ACC112 (cell line): ENCODE data around the gene TIMM8B.

Experiments
- H2AFZ ChIP-seq: fragments of 200-600 bp; sonication (generic); one replicate; pipeline ENCODE4 v1.6.0; 2017; ENCODE audit warnings: antibody characterized with exemption, low read length; ENCODE audit not compliant: unreplicated experiment
- H3K27ac ChIP-seq: fragments of 200-600 bp; sonication (generic); 2 replicates; pipeline ENCODE4 v1.5.1; 2014; ENCODE audit warnings: low read depth, mild to moderate bottlenecking, antibody characterized with exemption, low read length, moderate library complexity
- H3K27me3 ChIP-seq: fragments of 200-600 bp; sonication (generic); 2 replicates; pipeline ENCODE4 v1.6.1; 2014; ENCODE audit warnings: mild to moderate bottlenecking, antibody characterized with exemption, low read length, moderate library complexity, mixed read lengths; ENCODE audit not compliant: insufficient read depth
- H3K36me3 ChIP-seq: fragments of 200-600 bp; sonication (generic); 2 replicates; pipeline ENCODE4 v1.6.1; 2016; ENCODE audit warnings: mild to moderate bottlenecking, antibody characterized with exemption, low read length, moderate library complexity, mixed read lengths; ENCODE audit not compliant: insufficient read depth
- H3K4me1 ChIP-seq: fragments of 200-600 bp; sonication (generic); one replicate; pipeline ENCODE4 v1.6.1; 2016; ENCODE audit warnings: low read length, mixed read lengths; ENCODE audit not compliant: insufficient read depth, unreplicated experiment, control insufficient read depth
- H3K4me3 ChIP-seq: fragments of 200-600 bp; sonication (generic); 2 replicates; pipeline ENCODE4 v1.5.1; 2014; ENCODE audit warnings: mild to moderate bottlenecking, low read depth, low read length
- H3K79me2 ChIP-seq: fragments of 200-600 bp; sonication (generic); one replicate; pipeline ENCODE4 v1.6.0; 2016; ENCODE audit warnings: low read length; ENCODE audit not compliant: control insufficient read depth, unreplicated experiment, insufficient read depth

Gene TIMM8B, protein sequence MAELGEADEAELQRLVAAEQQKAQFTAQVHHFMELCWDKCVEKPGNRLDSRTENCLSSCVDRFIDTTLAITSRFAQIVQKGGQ

GRCh38 chr11:112086422-112087191 is at the start of gene TIMM8B, which contains the start of gene SDHD:
TSS of gene TIMM8B (minus strand) at chr11:112086756. CDS start at chr11:112086723, 33 bp downstream.
TSS of gene SDHD (plus strand) at chr11:112086873. CDS start at chr11:112086908, 35 bp downstream.
- Histone ChIP-seq H3K36me3 (peaks cover 38% of the 10 kb centered on the region), H3K27ac (peak within 1 kb of the TSS; percentile 47; the same call in 1 of the 2 replicates), H2AFZ (peak within 1 kb of the TSS; percentile 87), H3K27me3 (no peaks in the 10 kb centered on the region), H3K79me2 (peaks cover 55% of the 10 kb centered on the region), H3K4me1 (peaks cover 23% of the 10 kb centered on the region), H3K4me3 (peak within 1 kb of the TSS; percentile 98)

- Histone ChIP-seq H3K4me1 (no peaks in the 10 kb centered on the region), H3K4me3 (no peak overlapping the region), H3K27me3 (no peaks in the 10 kb centered on the region), H3K79me2 (no peaks in the 10 kb centered on the region), H3K27ac (no peak overlapping the region), H3K36me3 (no peaks in the 10 kb centered on the region), H2AFZ (no peak overlapping the region)
Measured at GRCh38 chr11:112134473-112134872, 47.9 kb upstream of the TIMM8B start.

DNA sequence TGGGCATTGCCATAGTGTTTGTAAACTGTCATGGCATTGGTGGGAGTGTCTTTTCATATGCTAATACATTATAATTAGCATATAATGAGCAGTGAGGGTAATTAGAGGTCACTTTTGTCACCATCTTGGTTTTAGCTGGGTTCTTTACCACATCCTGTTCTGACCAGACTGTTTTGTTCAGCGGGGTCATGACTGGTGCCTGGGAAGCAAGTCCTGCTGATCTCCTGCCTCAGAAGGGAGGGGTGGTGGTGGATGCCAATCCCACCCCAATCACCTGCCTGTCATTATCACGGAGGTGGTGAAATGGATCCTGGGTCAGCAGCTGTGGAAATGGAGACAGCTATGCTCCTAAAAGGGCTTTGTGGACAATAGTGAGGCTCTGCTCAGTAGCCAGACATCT is 46.2 kb upstream of the TIMM8B start:
- H2AFZ ChIP-seq: no peak overlapping the region
- no peak overlapping the region for H3K27ac ChIP-seq
- no peaks in the 10 kb centered on the region for H3K79me2 ChIP-seq
- H3K36me3 ChIP-seq: no peaks in the 10 kb centered on the region
- H3K27me3 ChIP-seq: no peaks in the 10 kb centered on the region
- H3K4me1 ChIP-seq: peaks cover 6% of the 10 kb centered on the region
- H3K4me3 ChIP-seq: no peak overlapping the region

- Histone ChIP-seq H3K27ac (no peak overlapping the region), H3K4me3 (no peak overlapping the region), H3K36me3 (no peaks in the 10 kb centered on the region), H3K27me3 (no peaks in the 10 kb centered on the region), H3K4me1 (peaks cover 6% of the 10 kb centered on the region), H2AFZ (no peak overlapping the region), H3K79me2 (no peaks in the 10 kb centered on the region)
Measured at GRCh38 chr11:112129656-112130055, 43.1 kb upstream of the TIMM8B start.

DNA sequence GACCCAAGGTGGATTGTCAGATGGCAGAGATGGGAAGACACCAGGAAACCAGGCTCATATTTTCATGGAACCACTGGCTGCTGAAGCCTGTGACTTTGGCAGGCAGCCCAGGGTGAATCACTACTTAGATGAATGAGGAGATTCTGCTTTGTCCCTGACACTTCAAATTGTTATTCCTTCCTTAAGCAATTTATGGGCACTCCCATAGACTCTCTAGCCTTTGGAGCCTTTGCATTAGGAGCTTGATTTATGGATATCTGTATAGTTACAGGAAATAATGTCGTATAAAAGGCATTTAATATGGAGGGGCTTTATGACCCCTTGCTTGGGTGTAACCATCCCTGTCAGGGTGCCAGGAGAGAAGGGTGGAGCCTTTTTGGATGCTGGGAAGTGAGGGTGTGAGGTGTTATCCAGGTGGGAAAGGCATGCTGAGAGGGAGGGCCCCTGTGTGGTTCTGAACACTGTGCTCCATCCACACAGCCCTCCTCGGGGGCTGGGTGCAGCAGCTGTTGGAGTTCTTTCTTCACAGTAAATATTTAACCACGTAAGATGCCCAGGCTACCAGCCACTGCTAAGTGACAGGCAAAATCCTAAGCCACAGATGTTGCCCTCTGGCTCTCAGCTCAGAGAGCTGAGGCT is 42.0 kb upstream of the TIMM8B start:
- no peak overlapping the region for H3K27ac ChIP-seq
- no peak overlapping the region for H3K4me3 ChIP-seq
- H2AFZ ChIP-seq: no peak overlapping the region
- H3K4me1 ChIP-seq: peaks cover 6% of the 10 kb centered on the region
- H3K79me2 ChIP-seq: no peaks in the 10 kb centered on the region
- H3K36me3 ChIP-seq: no peaks in the 10 kb centered on the region
- no peaks in the 10 kb centered on the region for H3K27me3 ChIP-seq

- H3K36me3 ChIP-seq: no peaks in the 10 kb centered on the region
- no peak overlapping the region for H2AFZ ChIP-seq
- no peaks in the 10 kb centered on the region for H3K27me3 ChIP-seq
- H3K4me3 ChIP-seq: no peak overlapping the region
- H3K27ac ChIP-seq: no peak overlapping the region
- peaks cover 6% of the 10 kb centered on the region for H3K4me1 ChIP-seq
- no peaks in the 10 kb centered on the region for H3K79me2 ChIP-seq
Measured at GRCh38 chr11:112127056-112127455, 40.5 kb upstream of the TIMM8B start.

- Histone ChIP-seq H3K79me2 (no peaks in the 10 kb centered on the region), H3K4me3 (no peak overlapping the region), H3K27ac (no peak overlapping the region), H3K36me3 (no peaks in the 10 kb centered on the region), H2AFZ (no peak overlapping the region), H3K27me3 (no peaks in the 10 kb centered on the region), H3K4me1 (peaks cover 8% of the 10 kb centered on the region)
Measured at GRCh38 chr11:112123129-112123528, 36.6 kb upstream of the TIMM8B start.

- no peaks in the 10 kb centered on the region for H3K36me3 ChIP-seq
Measured at GRCh38 chr11:112121981-112122615, 35.5 kb upstream of the TIMM8B start.

DNA sequence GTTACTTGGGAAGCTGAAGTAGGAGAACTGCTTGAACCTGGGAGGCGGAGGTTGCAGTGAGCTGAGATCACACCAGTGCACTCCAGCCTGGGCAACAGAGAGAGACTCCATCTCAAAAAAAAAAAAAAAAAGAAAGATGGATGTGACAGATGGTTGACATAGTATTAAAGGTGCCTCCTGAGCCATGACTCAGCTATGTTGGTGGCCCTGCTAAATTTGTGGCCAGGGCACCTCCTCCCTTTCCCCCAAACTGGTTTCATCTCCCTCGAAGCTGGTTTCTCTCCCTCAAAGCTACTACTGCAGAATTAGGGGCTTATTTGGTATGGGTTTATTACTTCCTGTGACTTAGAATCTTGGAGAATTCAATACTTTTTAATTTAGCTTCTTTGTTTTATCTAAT is 31.6 kb upstream of the TIMM8B start:
- peaks cover 8% of the 10 kb centered on the region for H3K4me1 ChIP-seq
- H2AFZ ChIP-seq: no peak overlapping the region
- no peaks in the 10 kb centered on the region for H3K36me3 ChIP-seq
- no peak overlapping the region for H3K27ac ChIP-seq
- no peaks in the 10 kb centered on the region for H3K79me2 ChIP-seq
- no peaks in the 10 kb centered on the region for H3K27me3 ChIP-seq
- no peak overlapping the region for H3K4me3 ChIP-seq

More at GRCh38 chr11:112121981-112122615, 35.5 kb upstream of the TIMM8B start:
- Histone ChIP-seq H3K79me2 (no peaks in the 10 kb centered on the region), H3K27ac (no peak overlapping the region), H3K4me1 (peaks cover 8% of the 10 kb centered on the region), H3K27me3 (no peaks in the 10 kb centered on the region), H3K4me3 (no peak overlapping the region), H2AFZ (no peak overlapping the region)

DNA sequence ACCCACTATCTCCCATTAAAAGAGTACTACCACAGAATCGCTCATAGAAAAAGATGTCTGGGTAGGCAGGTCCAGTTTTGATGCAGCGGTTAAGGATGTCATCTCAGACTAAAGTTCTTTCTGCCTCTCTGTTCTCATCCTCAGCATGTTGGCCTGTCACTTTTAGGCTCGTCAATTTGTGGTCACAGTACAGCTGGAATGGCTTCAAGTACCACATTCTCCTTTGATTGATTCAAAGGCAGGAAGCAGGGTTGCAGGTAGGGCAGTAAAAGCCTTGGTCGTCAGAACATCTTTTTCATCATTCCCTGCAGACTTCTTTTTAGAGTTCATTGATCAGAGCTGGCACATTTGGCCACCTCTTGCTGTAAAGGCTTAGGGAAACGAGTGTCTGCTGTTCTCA is 28.8 kb upstream of the TIMM8B start:
- Histone ChIP-seq H3K36me3 (no peaks in the 10 kb centered on the region), H3K27ac (no peak overlapping the region), H3K4me1 (peaks cover 5% of the 10 kb centered on the region), H3K4me3 (no peak overlapping the region), H3K27me3 (no peaks in the 10 kb centered on the region), H2AFZ (no peak overlapping the region), H3K79me2 (no peaks in the 10 kb centered on the region)
